GM19467 (cell line): ENCODE results near the gene ADAM19.

ENCODE experiments used
- ATAC-seq: cut with Tn5 transposase; IDR thresholded peaks from one replicate; pipeline ENCODE4 v1.9.1; 2021; ENCODE audit warnings: mild to moderate bottlenecking, moderate library complexity; ENCODE audit not compliant: unreplicated experiment

ADAM19 gene

GRCh38 chr5:157562111-157562581 is 13.4 kb downstream of the ADAM19 start:
- no peak for ATAC-seq

DNA sequence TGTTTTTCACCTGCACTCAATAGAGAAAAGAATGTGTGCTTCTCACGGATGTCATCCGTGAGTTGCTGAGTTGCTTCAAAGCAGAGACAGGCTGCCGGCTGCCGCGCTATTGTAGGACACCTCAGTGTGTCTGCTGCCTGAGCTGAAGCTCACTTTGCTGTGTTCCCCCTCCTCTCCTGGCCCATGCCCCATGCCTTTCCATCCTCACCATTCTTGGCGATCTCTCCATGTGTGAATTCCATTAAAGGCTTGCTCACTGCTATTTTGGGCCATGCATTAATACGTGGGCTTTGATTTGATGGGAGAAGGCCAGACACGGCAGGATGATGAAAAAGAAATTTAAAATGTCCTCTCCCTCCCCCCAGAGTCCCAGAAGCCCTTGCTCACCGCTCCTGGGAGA is 14.5 kb downstream of the ADAM19 start:
- no peak for ATAC-seq

- ATAC-seq, result no peak
These were observed 16.3 kb downstream of the ADAM19 start for GRCh38 chr5:157559301-157559700.

GRCh38 chr5:157558681-157559080 is 16.9 kb downstream of the ADAM19 start:
- no peak for ATAC-seq

GRCh38 chr5:157558041-157558595 is 17.5 kb downstream of the ADAM19 start:
- no peak for ATAC-seq

DNA sequence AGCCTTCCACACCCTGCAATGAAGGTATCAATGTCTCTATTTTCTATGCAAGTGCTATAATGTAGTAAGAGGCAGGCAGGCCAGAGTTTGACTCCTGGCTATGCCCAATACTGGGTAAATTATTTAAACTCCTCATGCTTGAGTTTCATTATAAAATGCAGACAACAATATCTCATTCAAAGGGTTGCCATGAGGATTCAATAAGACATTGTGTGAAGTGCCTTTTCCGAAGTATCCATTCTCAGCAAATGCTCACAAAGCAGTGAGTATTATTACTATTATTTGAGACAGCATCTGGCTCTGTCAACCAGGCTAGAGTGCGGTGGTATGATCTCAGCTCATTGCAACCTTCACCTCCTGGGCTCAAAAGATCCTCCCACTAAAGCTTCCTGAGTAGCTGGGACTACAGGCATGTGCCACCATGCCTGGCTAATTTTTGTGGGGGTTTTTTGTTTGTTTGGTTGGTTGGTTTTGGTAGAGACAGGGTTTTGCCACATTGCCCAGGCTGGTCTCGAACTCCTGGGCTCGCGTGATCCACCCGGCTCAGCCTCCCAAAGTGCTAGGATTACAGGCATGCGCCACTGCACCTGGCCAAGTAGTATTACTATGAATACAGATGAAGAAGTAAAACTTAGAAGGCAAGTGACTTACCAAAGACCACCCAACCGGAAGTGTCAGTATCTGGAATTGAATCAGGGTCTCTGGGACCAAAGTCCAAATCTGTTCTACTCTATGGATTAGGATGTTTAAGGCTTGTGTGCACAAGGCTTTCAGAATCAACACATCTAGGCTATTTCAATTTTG is 18.8 kb downstream of the ADAM19 start:
- ATAC-seq, result no peak

- no peak for ATAC-seq
These were observed 20.4 kb downstream of the ADAM19 start for GRCh38 chr5:157555037-157555640.

- ATAC-seq, result no peak
These were observed 21.2 kb downstream of the ADAM19 start for GRCh38 chr5:157554179-157555036.

DNA sequence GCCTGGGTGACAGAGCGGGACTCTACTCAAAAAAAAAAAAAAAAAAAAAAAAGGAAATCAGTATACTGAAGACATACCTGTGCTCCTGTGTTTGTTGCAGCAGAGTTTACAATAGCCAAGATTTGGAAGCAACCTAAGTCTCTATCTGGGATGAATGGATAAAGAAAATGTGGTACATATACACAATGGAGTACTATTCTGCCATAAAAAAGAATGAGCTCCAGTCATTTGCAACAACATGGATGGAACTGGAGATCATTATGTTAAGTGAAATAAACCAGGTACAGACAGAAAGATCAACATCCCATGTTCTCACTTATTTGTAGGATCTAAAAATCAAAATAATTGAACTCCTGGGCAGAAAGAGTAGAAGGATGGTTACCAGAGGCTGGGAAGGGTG is 22.9 kb downstream of the ADAM19 start:
- ATAC-seq, result no peak

DNA sequence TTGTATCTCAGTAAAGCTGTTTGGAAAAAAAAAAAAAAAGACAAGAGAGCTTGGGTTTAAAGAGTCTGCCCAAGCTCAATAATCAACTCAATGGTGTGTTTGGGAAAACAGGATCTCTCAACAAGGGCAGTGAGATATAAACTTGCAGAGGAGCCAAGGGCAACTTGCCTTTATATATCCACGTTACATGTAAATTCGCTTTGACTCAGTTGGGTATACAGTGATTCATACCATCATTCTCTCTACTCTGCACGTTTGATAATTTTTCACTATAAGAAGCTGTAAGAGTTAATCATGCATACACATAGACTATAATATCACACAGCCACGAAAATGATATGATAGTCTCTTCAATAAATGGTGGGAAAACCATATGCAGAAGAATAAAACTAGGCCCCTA is 24.9 kb downstream of the ADAM19 start:
- ATAC-seq, result no peak

GRCh38 chr5:157549954-157550549 is 25.5 kb downstream of the ADAM19 start:
- no peak for ATAC-seq

GRCh38 chr5:157549283-157549629 is 26.3 kb downstream of the ADAM19 start:
- ATAC-seq, result no peak

- no peak for ATAC-seq
These were observed 26.9 kb downstream of the ADAM19 start for GRCh38 chr5:157548513-157549282.

DNA sequence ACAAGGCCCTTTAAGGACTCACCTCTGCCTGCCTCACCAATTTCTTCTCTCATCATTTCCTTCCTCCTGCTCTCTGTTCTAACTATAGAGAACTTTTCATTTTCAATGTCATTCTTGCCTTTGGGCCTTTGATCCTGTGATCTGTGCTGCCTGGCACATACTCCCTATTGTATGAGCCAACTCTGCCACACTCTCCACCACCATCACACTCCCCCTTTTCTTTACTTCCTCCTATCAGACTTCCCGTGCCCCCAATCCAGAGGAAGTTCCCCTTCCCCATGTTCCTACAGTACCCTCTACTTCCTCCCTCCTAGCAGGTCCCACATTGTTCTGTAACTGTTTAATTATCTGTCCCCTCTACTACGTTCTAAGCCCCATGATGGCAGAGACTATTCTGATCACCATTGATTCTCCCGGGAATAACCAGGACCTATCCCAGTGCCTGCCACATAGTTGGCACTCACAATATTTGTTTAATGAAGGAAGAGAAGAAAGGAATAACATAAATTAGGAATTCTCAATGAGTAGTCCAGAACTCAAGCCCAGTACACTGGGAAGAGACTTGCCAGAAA is 27.5 kb downstream of the ADAM19 start:
- ATAC-seq, result no peak

GRCh38 chr5:157546456-157547100 is 29.0 kb downstream of the ADAM19 start:
- ATAC-seq, result no peak

GRCh38 chr5:157545610-157546310 is 29.8 kb downstream of the ADAM19 start:
- ATAC-seq, result no peak

- ATAC-seq, result no peak
These were observed 31.0 kb downstream of the ADAM19 start for GRCh38 chr5:157544623-157544989.

DNA sequence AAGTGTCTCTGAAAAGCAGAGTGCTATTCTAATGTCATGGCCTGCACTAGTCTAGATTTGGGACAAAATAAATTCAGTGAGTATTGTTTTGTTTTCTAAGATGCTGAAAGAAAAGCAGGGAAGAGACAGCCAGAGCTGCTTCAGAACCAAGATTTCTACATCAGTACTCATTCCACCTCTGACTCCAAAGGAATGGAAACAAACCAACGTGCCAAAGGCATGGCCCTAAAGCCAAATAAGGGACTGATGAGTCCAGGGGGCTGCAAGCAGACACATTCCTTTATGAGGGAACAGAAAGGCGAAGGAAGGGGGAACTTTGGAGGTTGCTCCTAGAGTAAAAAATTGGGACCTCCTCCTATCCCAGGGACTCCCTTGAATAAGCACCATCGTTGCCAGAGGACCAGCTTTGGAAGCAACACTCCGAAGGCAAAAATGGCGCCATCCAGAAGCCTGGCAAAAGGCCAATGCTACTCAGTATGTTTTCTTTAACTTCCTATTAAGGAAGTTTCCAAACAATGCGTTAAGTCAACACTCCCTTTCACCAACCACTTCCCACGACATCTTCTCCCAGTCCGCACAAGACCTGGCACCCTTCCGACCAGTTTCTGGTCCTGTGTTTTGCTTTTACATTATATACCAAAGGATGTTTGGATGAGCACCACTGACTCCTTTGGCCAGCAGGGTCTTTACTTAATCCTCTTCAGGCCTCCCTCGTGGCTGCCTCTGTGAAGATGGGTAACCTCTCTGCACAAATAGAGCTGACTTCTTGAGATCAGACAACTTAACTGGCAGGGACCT is 31.6 kb downstream of the ADAM19 start:
- no peak for ATAC-seq
